K562 (cell line): Measurements from ENCODE around the gene TCFL5. TPM values are rescaled to one million over a fixed set of nuclear protein-coding genes. Genes with fewer than 3 reads are reported as not detected.

Experiments
- ATAC-seq: fragments of 200-7000 bp; cut with Tn5 transposase; 3 replicates; pipeline ENCODE4 v1.9.1; 2020; ENCODE audit warnings: moderate library complexity
- BruUV-seq: library from RNA; stranded (reverse); fragments of 400-500 nt; replicated peaks from 2 replicates; lab custom pipeline; 2021; lab: Mats Ljungman, UMichigan
- CTCF ChIA-PET: fragments of 300-600 bp; formaldehyde crosslinking; extraction: SDS; loops from one replicate; lab custom pipeline; 2021; ENCODE audit warnings: low intra/inter-chr PET ratio; lab: Yijun Ruan, JAX
- POLR2A ChIA-PET: fragments of 300-600, 350-650 bp; sonication (Branson Sonifier 250); formaldehyde crosslinking; extraction: SDS; loops from one replicate; lab custom pipeline; 2021; ENCODE audit warnings: antibody characterized with exemption, inconsistent platforms; lab: Yijun Ruan, JAX
- DNase-seq, 4 experiments: peaks; one replicate each; pipeline versions ENCODE4 v3.0.0 to v3.0.0-alpha.2; 2011 to 2018; ENCODE audit warnings: low spot score in 3 of 4, mixed read lengths in 3 of 4; ENCODE audit errors: extremely low read depth in 1 of 4
- FAIRE-seq: peaks from 2 replicates; lab custom pipeline; 2011; peaks lifted over from hg19 to GRCh38; lab: Jason Lieb, UNC
- H2AFZ ChIP-seq: 2 replicates; pipeline ENCODE4 v1.6.0; 2011; ENCODE audit warnings: low read depth, low read length, control low read depth, inconsistent platforms
- H3K27ac ChIP-seq: fragments of 200-600 bp; 3 replicates; pipeline ENCODE4 v1.8.0; 2011; ENCODE audit warnings: low read depth, mild to moderate bottlenecking, control low read depth, inconsistent platforms, low read length, moderate library complexity, mixed read lengths; ENCODE audit errors: extremely low read depth
- H3K27me3 ChIP-seq, 2 experiments: fragments of 300-600 bp in 1 of 2; 2 replicates in 1 of 2; 3 replicates in 1 of 2; pipeline versions ENCODE4 v1.6.0 to v1.8.0; 2011; ENCODE audit warnings: inconsistent platforms in 2 of 2, low read length in 2 of 2, mild to moderate bottlenecking in 1 of 2, mixed read lengths in 1 of 2, moderate library complexity in 1 of 2; ENCODE audit not compliant: control insufficient read depth in 2 of 2, insufficient read depth in 2 of 2
- H3K36me3 ChIP-seq: fragments of 300-600 bp; 3 replicates; pipeline ENCODE4 v1.8.0; 2011; ENCODE audit warnings: mild to moderate bottlenecking, low read length, inconsistent platforms; ENCODE audit not compliant: control insufficient read depth, insufficient read depth
- H3K4me1 ChIP-seq, 2 experiments: fragments of 200-600 bp in 1 of 2; replicated peaks in 1 of 2; 2 replicates in 1 of 2; 3 replicates in 1 of 2; pipeline versions ENCODE4 v1.5.1 to v1.8.0; 2011; ENCODE audit warnings: inconsistent platforms in 2 of 2, low read length in 2 of 2, mild to moderate bottlenecking in 1 of 2, mixed read lengths in 1 of 2, moderate library complexity in 1 of 2; ENCODE audit not compliant: control insufficient read depth in 2 of 2, insufficient read depth in 2 of 2
- H3K4me2 ChIP-seq: 2 replicates; pipeline ENCODE4 v1.6.1; 2011; ENCODE audit warnings: low read length, control low read depth, inconsistent platforms, mixed read lengths; ENCODE audit not compliant: insufficient read depth
- H3K4me3 ChIP-seq: fragments of 200-600 bp; sonication (generic), shearing (Covaris generic); 2 replicates; pipeline ENCODE4 v1.5.1; 2016; ENCODE audit warnings: control low read depth, inconsistent platforms
- H3K79me2 ChIP-seq: fragments of 200-600 bp; 3 replicates; pipeline ENCODE4 v1.8.0; 2011; ENCODE audit warnings: low read length, inconsistent platforms; ENCODE audit not compliant: control insufficient read depth, insufficient read depth
- H3K9ac ChIP-seq, 2 experiments: 2 replicates each; pipeline versions ENCODE4 v1.6.0 to v1.6.1; 2011; ENCODE audit warnings: low read depth in 2 of 2, low read length in 2 of 2, control low read depth in 1 of 2, inconsistent platforms in 1 of 2, mild to moderate bottlenecking in 1 of 2, mixed read lengths in 1 of 2; ENCODE audit not compliant: insufficient read depth in 1 of 2
- H3K9me1 ChIP-seq: one replicate; pipeline ENCODE4 v1.6.0; 2011; ENCODE audit warnings: inconsistent platforms, mild to moderate bottlenecking, low read length, moderate library complexity; ENCODE audit not compliant: control insufficient read depth, insufficient read depth
- H3K9me3 ChIP-seq: replicated peaks from 2 replicates; pipeline ENCODE4 v1.5.1; 2011; ENCODE audit warnings: low read depth, low read length, inconsistent platforms; ENCODE audit not compliant: control insufficient read depth, insufficient read depth
- H4K20me1 ChIP-seq: replicated peaks from 2 replicates; pipeline ENCODE4 v1.6.1; 2011; ENCODE audit warnings: low read length, inconsistent platforms, mixed read lengths; ENCODE audit not compliant: control insufficient read depth, insufficient read depth
- BRF1 ChIP-seq: IDR thresholded peaks from 3 replicates; pipeline ENCODE4 v1.6.1; 2011; ENCODE audit warnings: borderline replicate concordance, mild to moderate bottlenecking; ENCODE audit not compliant: insufficient read length; ENCODE audit errors: extremely low read depth
- C11orf30 ChIP-seq: fragments of 450-650 bp; IDR thresholded peaks from 2 replicates; pipeline ENCODE4 v1.6.1; 2016; ENCODE audit warnings: low read depth, mild to moderate bottlenecking
- CEBPG ChIP-seq, 3 experiments: fragments of 200-800 bp in 1 of 3; sonication (Bioruptor generic) in 1 of 3; sonication (generic) in 1 of 3; formaldehyde crosslinking in 1 of 3; IDR thresholded peaks in 2 of 3; conservative IDR thresholded peaks in 1 of 3; 2 replicates each; pipeline versions ENCODE4 v1.6.1 to v1.8.0; 2016 to 2022; ENCODE audit warnings: missing compliant biosample characterization in 2 of 3, missing genetic modification characterization in 2 of 3, mild to moderate bottlenecking in 1 of 3, missing genetic modification reagents in 1 of 3
- KAT8 ChIP-seq: fragments of 450-650 bp; IDR thresholded peaks from 2 replicates; pipeline ENCODE4 v1.6.1; 2016; ENCODE audit warnings: low read depth, mild to moderate bottlenecking
- MAFK ChIP-seq: IDR thresholded peaks from 2 replicates; pipeline ENCODE4 v1.6.1; 2011; ENCODE audit warnings: low read length, improper control_type of control experiment
- MCM3 ChIP-seq: fragments of 450-650 bp; IDR thresholded peaks from 2 replicates; pipeline ENCODE4 v1.6.1; 2016
- MCM7 ChIP-seq, 2 experiments: fragments of 450-650 bp; IDR thresholded peaks; 2 replicates each; pipeline ENCODE4 v1.6.1; 2016 to 2018
- NFIC ChIP-seq: fragments of 450-650 bp; IDR thresholded peaks from 2 replicates; pipeline ENCODE4 v1.6.1; 2017; ENCODE audit warnings: mild to moderate bottlenecking, inconsistent platforms
- POLR2H ChIP-seq: IDR thresholded peaks from 2 replicates; pipeline ENCODE4 v1.6.1; 2016; ENCODE audit warnings: missing genetic modification characterization, low read depth, mild to moderate bottlenecking, control low read depth, missing compliant biosample characterization, moderate library complexity
- SRSF7 ChIP-seq: fragments of 200-400 bp; formaldehyde crosslinking; optimal IDR thresholded peaks from 2 replicates; pipeline ENCODE3; 2017; ENCODE audit warnings: mild to moderate bottlenecking, low read depth, low read length
- TBP ChIP-seq: optimal IDR thresholded peaks from 2 replicates; pipeline ENCODE3; 2011; ENCODE audit warnings: low read depth, low read length, improper control_type of control experiment
- WGBS: fragments of 100-300 bp; shearing (Covaris generic); methylation state at CpG from one replicate; pipeline ENCODE4 v1.1.6; 2016; ENCODE audit warnings: low coverage, mixed read lengths; ENCODE audit not compliant: insufficient coverage; ENCODE audit errors: missing lambda C conversion rate; 5-methylcytosine and 5-hydroxymethylcytosine counted together
- in situ Hi-C: fragments of 300-500 bp; cut with MboI; formaldehyde crosslinking; loops from 4 replicates; pipeline ENCODE4 v1.15.0; 2018; ENCODE audit warnings: inconsistent platforms, mixed read lengths
- intact Hi-C: fragments of 100-400 bp; cut with micrococcal nuclease; formaldehyde crosslinking; loops from 2 replicates; pipeline ENCODE4 v1.14.2; 2022
- polyA plus RNA-seq, 8 experiments: library from polyadenylated mRNA; depleted of rRNA in 4 of 8; stranded (reverse) in 5 of 8; unstranded in 3 of 8; fragments of >200 nt; fragmentation: Nextera tagmentation in 2 of 8; fragmentation: Illumina TruSeq in 1 of 8; extraction: Ambion mirVana in 2 of 8; extraction: Trizol in 1 of 8; gene quantifications; 2 replicates each; pipeline versions ENCODE4 v1.2.1 to v1.2.3, GENCODE V29; 2011 to 2014; ENCODE audit warnings: inconsistent platforms in 1 of 8, missing spikeins in 1 of 8
- total RNA-seq, 7 experiments: library from RNA; depleted of rRNA in 6 of 7; stranded (reverse); fragments of >200 nt in 6 of 7; fragmentation: Illumina TruSeq in 2 of 7; extraction: Trizol in 2 of 7; gene quantifications; 2 replicates each; pipeline versions ENCODE4 v1.2.1 to v1.2.3, GENCODE V29; 2011 to 2021; ENCODE audit warnings: low replicate concordance in 1 of 7
- TF ChIP-seq, protein P1 (sequence below), 3 experiments: IDR thresholded peaks in 2 of 3; conservative IDR thresholded peaks in 1 of 3; 2 replicates each; pipeline ENCODE4 v1.5.1; 2011 to 2012; ENCODE audit warnings: low read length in 3 of 3, mild to moderate bottlenecking in 3 of 3, control low read depth in 2 of 3, improper control_type of control experiment in 1 of 3, inconsistent platforms in 1 of 3, low read depth in 1 of 3, mixed read lengths in 1 of 3, moderate library complexity in 1 of 3; ENCODE audit not compliant: insufficient read depth in 2 of 3
- TF ChIP-seq, protein P2 (sequence below): fragments of 250-450 bp; sonication (Bioruptor Pico); IDR thresholded peaks from 2 replicates; pipeline ENCODE4 v1.4.0; 2020; ENCODE audit warnings: mild to moderate bottlenecking, moderate library complexity
- TF ChIP-seq, protein P3 (sequence below), 3 experiments: fragments of 200-800 bp in 1 of 3; fragments of 250-450 bp in 1 of 3; fragments of 450-650 bp in 1 of 3; sonication (Bioruptor Pico) in 1 of 3; sonication (Bioruptor generic) in 1 of 3; formaldehyde crosslinking in 1 of 3; IDR thresholded peaks; 2 replicates each; pipeline versions ENCODE4 v1.6.1 to v1.8.0; 2016 to 2022; ENCODE audit warnings: mild to moderate bottlenecking in 2 of 3, missing genetic modification characterization in 2 of 3, missing compliant biosample characterization in 1 of 3, moderate library complexity in 1 of 3

TCFL5 gene
- total and polyA plus RNA-seq, 9 of the 15 experiments (the other 6 are each of a cell fraction or from before 2014, with no cell fraction given), result 1.00 to 12.6 (median 9.1) TPM

DNA sequence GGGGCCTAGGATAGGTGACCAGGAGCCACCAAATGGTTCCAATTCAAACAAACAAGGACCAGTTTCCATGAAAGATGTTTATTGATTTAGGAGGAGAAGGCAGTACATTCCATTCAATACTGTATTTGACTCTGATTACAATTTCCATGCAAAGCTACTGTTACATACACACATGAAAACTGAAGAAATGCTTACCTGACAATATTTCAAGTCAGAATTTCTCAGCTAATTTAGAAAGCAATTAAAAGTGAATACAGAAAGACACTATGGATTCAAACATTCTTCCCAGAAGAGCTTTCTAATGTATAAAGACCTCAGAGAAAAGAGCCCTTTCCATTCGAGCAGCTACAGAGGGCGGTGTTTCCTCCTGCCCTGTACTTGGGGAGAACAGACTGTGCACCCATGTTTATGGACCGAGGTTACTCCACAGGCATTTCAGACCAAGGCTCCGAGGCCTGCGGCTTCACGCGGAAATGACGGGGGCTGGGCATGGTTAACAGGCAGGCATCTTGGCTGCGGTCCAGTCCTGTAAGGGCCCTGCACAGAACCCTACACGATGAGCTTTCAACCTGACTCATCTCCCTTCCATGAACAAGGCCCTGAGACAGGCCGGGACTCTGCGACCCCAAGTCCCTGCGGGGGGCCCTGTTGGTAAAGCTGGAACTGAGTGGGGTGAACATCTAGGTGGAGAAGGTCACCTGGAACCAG, 25.7 kb upstream of the TCFL5 start:
- Histone ChIP-seq H3K36me3 (peaks cover 66% of the 10 kb centered on the region), H3K9me1 (peaks cover 4% of the 10 kb centered on the region), H3K79me2 (no peaks in the 10 kb centered on the region), H3K27ac (no peak overlapping the region), H3K9ac (peak overlapping the region in 1 of 2 experiments; percentile 36; a peak in 2 of 4 replicates), H3K27me3 (no peaks in the 10 kb centered on the region), H3K4me1 (peaks cover 0 to 14% of the 10 kb centered on the region in 2 experiments; a peak in 2 of 5 replicates), H2AFZ (no peak overlapping the region), H3K4me2 (no peak overlapping the region), H3K4me3 (no peak overlapping the region), H4K20me1 (no peaks in the 10 kb centered on the region), H3K9me3 (no peaks in the 10 kb centered on the region)
- DNase-seq (peak in 1 of 4 experiments; percentile 47), FAIRE-seq (no peak), ATAC-seq (peak; percentile 75)
- ChIA-PET POLR2A (interaction anchor here (0.8 to 3.1 kb wide), 3 partner anchors 10 to 74 kb away, joined by 3 to 16 read pairs (median 4); no protein-coding TSS in a partner anchor), CTCF (no interaction called here)
- WGBS, result 45% methylated on average over 13 of the region's 13 CpGs
- no TSS peak for BruUV-seq
- intact Hi-C loops, result no loop called here
- in situ Hi-C loops, result no loop called here
- TF ChIP-seq MAFK (peak; percentile 74), BRF1 (no peak), C11orf30 (peak; percentile 81), KAT8 (no peak), MCM3 (no peak), POLR2H (tag) (no peak), CEBPG (CRISPR knock-in tag; IDR thresholded peaks at IDR 0.05) (no peak), CEBPG (tag; conservative IDR thresholded peaks at IDR 0.05 in 1 of 2, IDR thresholded peaks at IDR 0.05 in 1 of 2) (no peak), NFIC (peak; percentile 83), SRSF7 (no peak), TBP (no peak), MCM7 (IDR thresholded peaks at IDR 0.05) (no peak)
- TF ChIP-seq, protein P1, sequence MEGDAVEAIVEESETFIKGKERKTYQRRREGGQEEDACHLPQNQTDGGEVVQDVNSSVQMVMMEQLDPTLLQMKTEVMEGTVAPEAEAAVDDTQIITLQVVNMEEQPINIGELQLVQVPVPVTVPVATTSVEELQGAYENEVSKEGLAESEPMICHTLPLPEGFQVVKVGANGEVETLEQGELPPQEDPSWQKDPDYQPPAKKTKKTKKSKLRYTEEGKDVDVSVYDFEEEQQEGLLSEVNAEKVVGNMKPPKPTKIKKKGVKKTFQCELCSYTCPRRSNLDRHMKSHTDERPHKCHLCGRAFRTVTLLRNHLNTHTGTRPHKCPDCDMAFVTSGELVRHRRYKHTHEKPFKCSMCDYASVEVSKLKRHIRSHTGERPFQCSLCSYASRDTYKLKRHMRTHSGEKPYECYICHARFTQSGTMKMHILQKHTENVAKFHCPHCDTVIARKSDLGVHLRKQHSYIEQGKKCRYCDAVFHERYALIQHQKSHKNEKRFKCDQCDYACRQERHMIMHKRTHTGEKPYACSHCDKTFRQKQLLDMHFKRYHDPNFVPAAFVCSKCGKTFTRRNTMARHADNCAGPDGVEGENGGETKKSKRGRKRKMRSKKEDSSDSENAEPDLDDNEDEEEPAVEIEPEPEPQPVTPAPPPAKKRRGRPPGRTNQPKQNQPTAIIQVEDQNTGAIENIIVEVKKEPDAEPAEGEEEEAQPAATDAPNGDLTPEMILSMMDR (IDR thresholded peaks at IDR 0.05 in 2 of 3, conservative IDR thresholded peaks at IDR 0.05 in 1 of 3; ENCODE audit: insufficient read depth in 2 of 3, low read depth in 1 of 3, low read length in 3 of 3), result peak in 1 of 3 experiments; percentile 19; a peak in 1 of 6 replicates
- TF ChIP-seq, protein P2, sequence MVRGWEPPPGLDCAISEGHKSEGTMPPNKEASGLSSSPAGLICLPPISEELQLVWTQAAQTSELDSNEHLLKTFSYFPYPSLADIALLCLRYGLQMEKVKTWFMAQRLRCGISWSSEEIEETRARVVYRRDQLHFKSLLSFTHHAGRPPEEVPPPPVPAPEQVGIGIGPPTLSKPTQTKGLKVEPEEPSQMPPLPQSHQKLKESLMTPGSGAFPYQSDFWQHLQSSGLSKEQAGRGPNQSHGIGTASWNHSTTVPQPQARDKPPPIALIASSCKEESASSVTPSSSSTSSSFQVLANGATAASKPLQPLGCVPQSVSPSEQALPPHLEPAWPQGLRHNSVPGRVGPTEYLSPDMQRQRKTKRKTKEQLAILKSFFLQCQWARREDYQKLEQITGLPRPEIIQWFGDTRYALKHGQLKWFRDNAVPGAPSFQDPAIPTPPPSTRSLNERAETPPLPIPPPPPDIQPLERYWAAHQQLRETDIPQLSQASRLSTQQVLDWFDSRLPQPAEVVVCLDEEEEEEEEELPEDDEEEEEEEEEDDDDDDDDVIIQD (CRISPR knock-in tag), result no peak
- TF ChIP-seq, protein P3, sequence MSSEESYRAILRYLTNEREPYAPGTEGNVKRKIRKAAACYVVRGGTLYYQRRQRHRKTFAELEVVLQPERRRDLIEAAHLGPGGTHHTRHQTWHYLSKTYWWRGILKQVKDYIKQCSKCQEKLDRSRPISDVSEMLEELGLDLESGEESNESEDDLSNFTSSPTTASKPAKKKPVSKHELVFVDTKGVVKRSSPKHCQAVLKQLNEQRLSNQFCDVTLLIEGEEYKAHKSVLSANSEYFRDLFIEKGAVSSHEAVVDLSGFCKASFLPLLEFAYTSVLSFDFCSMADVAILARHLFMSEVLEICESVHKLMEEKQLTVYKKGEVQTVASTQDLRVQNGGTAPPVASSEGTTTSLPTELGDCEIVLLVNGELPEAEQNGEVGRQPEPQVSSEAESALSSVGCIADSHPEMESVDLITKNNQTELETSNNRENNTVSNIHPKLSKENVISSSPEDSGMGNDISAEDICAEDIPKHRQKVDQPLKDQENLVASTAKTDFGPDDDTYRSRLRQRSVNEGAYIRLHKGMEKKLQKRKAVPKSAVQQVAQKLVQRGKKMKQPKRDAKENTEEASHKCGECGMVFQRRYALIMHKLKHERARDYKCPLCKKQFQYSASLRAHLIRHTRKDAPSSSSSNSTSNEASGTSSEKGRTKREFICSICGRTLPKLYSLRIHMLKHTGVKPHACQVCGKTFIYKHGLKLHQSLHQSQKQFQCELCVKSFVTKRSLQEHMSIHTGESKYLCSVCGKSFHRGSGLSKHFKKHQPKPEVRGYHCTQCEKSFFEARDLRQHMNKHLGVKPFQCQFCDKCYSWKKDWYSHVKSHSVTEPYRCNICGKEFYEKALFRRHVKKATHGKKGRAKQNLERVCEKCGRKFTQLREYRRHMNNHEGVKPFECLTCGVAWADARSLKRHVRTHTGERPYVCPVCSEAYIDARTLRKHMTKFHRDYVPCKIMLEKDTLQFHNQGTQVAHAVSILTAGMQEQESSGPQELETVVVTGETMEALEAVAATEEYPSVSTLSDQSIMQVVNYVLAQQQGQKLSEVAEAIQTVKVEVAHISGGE (CRISPR knock-in tag; IDR thresholded peaks at IDR 0.05), result 0 out of 6 replicates have a peak, but pooled peaks of 1 of the 3 experiments have one; percentile 49
